Measurements from ENCODE around the gene DIP2C.

- TF ChIP-seq TAF1 (IDR thresholded peaks at IDR 0.05; ENCODE audit: borderline replicate concordance, low read depth, low read length), result no peak
- TF ChIP-seq POLR2A (IDR thresholded peaks at IDR 0.05; ENCODE audit: low read depth, low read length), result no peak
- TF ChIP-seq POLR2AphosphoS5 (IDR thresholded peaks at IDR 0.05; ENCODE audit: low read depth, low read length), result no peak
Measured at GRCh38 chr10:670990-671389, 18.5 kb downstream of the DIP2C start.

Measured in GM12892 (cell line).